HG02798 (cell line): Measurements from ENCODE around the gene KIF7.

ENCODE experiments used
- ATAC-seq: cut with Tn5 transposase; IDR thresholded peaks from one replicate; pipeline ENCODE4 v1.9.1; 2021; ENCODE audit warnings: mild to moderate bottlenecking; ENCODE audit not compliant: unreplicated experiment, poor library complexity

KIF7 gene

DNA sequence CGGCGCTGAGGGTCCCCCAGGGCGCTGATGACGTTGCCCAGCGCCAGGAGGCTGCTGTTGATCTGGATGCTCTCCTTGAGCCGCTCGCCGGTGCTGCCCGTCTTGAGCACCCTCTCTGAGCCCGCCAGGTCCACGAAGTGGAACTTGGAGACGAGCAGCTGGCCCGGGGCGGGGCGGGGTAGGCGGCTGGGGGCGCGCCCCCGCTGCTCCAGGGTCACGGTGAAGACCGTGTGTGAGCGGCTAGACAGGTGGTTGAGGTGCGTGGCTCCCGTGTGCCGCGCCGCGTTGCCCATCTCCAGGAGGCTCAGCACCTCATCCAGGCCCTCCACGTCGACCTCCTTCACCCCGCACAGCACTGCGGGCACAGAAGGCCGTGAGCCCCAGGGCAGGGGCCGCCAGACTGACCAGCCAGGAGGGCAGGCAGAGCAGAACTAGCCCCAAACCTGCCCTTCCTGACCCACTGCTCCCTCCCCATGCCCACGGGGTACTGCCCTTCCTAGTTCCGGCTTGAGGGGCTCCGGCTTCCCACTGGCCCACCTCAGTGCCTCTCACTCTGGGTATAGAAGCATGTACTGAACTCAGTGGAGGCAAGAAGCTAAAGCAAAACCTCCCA is 6.1 kb downstream of the KIF7 start:
- no peak for ATAC-seq

GRCh38 chr15:89648106-89649012 is 6.9 kb downstream of the KIF7 start:
- no peak for ATAC-seq

DNA sequence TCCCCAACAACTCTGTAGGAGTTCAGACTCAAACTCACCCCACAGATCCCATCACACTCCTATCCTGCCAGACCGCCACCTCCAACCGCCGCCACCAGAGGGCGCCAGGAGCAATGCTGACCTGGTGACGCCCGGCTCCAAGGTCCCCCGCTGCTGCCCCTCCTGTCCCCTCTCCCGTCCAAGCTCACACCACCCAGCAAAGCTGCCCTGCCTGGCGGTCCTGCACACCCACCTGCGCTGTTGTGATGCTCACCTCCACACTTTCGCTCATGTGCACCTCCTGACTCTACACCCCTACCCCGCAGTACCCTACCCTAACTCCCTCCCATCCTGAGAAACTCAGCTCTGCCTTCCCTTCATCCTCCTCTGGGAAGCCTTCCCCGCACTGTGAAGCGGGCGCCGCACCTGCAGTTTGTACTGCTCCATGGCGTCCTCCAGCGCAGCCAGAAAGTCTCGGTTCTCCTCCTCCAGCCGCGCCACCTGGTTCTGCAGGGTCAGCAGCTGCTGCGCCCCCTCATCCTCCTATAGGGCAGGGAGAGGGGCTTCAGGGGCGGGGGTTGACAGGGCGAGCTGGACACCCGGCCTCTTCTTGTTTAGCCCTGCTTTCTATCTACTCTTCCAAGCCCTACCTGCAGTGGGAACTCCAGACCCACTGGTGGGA is 7.9 kb downstream of the KIF7 start:
- no peak for ATAC-seq

GRCh38 chr15:89646416-89647141 is 8.7 kb downstream of the KIF7 start:
- no peak for ATAC-seq

DNA sequence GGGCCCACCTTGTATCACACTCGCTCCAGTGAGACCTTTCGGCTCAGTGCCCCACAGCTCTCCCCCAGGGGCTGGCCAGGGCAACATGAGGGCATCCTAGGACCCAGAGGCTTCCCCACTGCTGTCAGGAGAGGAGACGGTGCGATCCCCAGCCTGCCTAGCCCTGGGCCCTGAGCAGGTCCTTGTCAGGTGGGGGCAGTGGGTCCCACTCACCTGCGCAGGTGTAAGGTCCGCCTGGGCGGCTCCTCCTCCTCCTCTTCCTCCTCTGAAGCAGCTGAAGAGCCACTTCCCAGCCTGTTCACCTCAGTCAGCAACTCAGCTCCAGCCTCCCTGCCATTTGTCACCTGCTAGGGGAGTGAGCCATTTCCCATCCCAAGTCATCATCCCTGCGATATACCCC is 9.6 kb downstream of the KIF7 start:
- ATAC-seq: no peak

DNA sequence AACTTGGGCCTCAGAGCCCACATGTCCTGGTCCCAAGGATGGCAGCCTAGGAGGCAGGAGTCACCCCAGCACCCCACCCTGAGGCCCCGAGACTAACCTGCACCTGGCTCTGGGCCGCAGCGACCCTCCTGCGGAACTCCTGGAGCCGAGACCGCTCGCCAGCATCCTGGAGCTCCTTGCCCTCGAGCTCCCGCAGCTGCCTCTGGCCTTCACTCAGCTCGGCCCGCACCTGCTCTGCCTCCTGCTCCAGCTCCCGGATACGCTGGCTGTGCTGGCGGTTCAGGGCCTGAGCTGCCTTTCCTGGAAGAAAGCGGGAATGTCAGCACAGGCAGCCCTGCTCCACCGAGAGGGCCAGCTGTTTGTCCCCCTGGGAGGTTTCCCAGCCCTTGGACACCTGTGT is 13.2 kb downstream of the KIF7 start:
- no peak for ATAC-seq

DNA sequence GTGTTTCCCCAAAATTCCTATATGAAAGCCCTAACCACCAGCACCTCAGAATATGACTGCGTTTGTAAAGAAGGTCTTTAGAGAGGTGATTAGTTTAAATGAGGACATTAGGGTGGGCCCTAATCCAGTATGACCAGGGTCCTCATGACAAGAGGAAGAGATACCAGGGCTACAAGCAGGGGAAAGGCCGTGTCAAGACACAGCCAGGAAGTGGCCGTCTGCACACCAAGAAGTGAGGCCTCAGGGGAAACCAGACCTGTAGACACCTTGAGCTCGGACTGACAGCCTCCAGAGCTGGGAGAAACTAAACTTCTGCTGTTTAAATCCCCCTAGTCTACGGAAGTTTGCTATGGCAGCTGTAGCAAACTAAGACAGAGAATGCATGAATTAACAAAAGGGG is 14.2 kb downstream of the KIF7 start:
- no peak for ATAC-seq

GRCh38 chr15:89640245-89640644 is 15.0 kb downstream of the KIF7 start:
- ATAC-seq: no peak

- no peak for ATAC-seq
Observed at GRCh38 chr15:89633585-89633984, 21.7 kb downstream of the KIF7 start.

GRCh38 chr15:89632563-89633430 is 22.5 kb downstream of the KIF7 start:
- no peak for ATAC-seq

- ATAC-seq: no peak
Observed at GRCh38 chr15:89631902-89632264, 23.4 kb downstream of the KIF7 start.

- no peak for ATAC-seq
Observed at GRCh38 chr15:89630974-89631901, 24.0 kb downstream of the KIF7 start.

DNA sequence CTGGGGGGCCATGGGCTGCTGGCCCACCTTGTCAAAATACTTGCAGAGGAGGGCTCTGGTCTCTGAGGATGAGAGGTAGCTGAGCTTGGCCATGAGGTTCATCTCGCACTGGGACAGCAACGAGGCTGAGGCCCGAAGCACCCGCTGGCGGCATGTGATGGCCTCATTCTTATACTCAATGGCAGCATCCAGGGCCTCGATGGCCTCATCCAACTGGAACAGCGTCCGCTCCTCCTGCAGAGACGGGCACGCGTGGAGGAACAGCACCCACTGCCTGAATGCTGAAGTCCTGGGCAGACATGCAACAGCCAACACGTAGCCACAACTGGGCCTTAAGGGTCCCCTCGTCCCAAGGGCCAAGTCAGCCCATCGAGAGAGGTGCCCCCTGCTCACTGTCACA is 25.0 kb downstream of the KIF7 start:
- no peak for ATAC-seq

GRCh38 chr15:89629829-89630228 is 25.4 kb downstream of the KIF7 start:
- ATAC-seq: no peak

DNA sequence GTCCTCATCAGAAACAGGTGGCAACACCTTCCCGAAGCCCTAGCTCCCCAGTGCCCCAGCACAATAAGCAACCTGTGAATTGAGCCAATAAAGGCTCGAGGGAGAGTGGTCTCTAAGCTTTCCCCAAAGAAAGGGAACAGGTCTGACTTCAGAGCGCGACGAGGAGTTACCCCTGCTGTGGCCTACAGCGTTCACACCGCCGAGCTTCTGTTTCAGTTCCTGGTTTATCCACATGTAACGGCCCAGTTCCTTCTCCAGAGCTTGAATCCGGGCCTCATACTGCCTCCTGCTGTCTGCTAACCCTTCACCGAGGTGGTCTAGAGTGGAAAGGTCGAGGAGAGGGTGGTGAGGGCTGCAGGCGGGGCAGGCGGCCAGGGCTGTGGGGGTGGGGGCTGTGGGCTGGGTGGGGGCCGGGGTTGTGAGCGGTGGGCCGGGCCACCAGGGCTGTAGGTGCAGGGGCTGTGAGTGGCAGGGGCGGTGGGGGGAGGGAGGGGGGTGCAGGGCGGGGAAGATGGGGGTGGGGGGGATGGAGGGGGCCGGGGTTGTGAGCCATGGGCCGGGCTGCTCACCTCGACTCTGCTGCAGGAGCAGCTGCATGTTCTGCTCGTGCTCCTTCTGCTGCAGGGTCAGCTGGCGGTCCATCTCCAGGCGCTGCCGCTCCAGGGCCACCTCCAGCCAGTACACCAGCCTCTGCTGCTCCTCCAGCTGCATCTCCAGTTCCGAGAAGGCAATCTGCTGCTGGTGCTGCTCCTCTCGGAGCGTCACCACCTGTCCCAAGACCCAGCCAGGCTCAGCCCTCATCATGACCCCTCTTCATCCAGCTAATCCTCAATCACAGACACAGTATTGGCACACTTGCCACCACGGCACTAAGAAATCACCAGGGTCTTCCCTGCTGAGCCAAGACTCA is 26.2 kb downstream of the KIF7 start:
- ATAC-seq: no peak

DNA sequence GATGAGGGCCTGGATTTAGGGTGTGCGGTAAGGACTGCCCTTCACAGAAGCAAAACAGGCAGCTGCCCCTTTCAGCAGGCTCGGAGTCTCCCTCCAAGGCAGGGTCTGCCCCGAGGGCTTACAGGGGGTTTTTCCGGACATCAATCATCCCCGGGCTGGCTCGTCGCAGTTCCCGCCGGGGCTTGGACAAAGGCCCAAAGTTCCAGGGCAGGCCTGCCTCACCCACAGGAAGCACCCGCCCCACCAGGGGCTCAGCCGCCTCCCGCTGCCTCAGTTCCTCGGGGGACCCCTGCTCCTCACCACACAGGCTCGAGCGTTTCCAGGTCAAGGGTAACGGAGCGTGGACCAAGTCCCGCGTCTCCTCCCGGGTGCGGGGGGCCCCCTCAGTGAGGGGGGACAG is 27.0 kb downstream of the KIF7 start:
- ATAC-seq: no peak

DNA sequence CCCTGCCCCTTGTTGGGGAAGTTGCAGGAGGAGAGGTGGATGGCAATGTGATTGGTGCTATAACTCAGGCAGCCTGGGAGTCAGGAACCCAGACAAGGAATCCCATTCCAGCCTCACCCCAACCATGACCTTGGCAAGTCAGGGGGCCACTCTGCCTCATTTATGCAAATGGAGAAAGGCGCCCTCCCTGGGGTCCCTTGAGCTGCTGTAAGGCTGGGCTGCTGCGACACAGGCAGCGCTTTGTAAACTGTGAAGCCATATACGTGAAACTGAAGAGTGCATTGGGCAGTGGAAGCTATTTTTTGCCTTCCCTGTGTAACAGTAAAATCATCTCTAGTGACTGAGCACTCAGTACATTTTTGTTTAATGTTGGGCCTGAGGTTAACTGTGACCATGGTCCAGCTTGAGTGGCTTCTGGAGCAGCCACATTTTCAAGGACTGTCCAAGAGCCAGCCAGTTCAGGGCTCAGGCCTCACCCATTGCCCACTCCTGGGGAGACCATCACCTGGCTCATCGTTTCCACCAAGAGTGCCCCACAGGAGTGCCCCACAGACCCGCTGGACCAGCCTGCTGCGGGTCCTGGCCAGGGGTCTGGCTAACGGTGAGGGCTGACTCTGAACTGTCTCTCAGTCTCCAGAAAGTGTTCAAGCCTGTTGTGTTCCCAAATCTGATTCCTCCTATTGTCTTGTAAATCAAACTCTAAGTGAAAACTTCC is 27.9 kb downstream of the KIF7 start:
- ATAC-seq: no peak
